ENCODE measurements around the gene ATAT1. TPM values are rescaled to one million over a fixed set of nuclear protein-coding genes. Genes with fewer than 3 reads are reported as not detected.

ATAT1 gene
- polyA plus RNA-seq, 1 donor from 2014 or later: 70.4 TPM

- peak within 1 kb of the TSS; percentile 100 for H3K9ac ChIP-seq (ENCODE audit: low read length)
- peaks cover 34% of the 10 kb centered on the region for H4K20me1 ChIP-seq (ENCODE audit: insufficient read depth)
- peak within 1 kb of the TSS; percentile 95 for H3K4me2 ChIP-seq (ENCODE audit: low read length)
- H3K27me3 ChIP-seq (ENCODE audit: insufficient read depth, low read depth, low read length): no peaks in the 10 kb centered on the region
- peaks cover 83% of the 10 kb centered on the region for H3K79me2 ChIP-seq (replicated peaks; ENCODE audit: insufficient read depth, low read length)
- H3K4me3 ChIP-seq (ENCODE audit: low read length): peak within 1 kb of the TSS; percentile 99
- TF ChIP-seq, protein P1, sequence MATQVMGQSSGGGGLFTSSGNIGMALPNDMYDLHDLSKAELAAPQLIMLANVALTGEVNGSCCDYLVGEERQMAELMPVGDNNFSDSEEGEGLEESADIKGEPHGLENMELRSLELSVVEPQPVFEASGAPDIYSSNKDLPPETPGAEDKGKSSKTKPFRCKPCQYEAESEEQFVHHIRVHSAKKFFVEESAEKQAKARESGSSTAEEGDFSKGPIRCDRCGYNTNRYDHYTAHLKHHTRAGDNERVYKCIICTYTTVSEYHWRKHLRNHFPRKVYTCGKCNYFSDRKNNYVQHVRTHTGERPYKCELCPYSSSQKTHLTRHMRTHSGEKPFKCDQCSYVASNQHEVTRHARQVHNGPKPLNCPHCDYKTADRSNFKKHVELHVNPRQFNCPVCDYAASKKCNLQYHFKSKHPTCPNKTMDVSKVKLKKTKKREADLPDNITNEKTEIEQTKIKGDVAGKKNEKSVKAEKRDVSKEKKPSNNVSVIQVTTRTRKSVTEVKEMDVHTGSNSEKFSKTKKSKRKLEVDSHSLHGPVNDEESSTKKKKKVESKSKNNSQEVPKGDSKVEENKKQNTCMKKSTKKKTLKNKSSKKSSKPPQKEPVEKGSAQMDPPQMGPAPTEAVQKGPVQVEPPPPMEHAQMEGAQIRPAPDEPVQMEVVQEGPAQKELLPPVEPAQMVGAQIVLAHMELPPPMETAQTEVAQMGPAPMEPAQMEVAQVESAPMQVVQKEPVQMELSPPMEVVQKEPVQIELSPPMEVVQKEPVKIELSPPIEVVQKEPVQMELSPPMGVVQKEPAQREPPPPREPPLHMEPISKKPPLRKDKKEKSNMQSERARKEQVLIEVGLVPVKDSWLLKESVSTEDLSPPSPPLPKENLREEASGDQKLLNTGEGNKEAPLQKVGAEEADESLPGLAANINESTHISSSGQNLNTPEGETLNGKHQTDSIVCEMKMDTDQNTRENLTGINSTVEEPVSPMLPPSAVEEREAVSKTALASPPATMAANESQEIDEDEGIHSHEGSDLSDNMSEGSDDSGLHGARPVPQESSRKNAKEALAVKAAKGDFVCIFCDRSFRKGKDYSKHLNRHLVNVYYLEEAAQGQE (IDR thresholded peaks at IDR 0.05; ENCODE audit: borderline replicate concordance): no peak
- TF ChIP-seq MXI1 (conservative IDR thresholded peaks at IDR 0.05; ENCODE audit: poor library complexity, severe bottlenecking) (no peak), RAD21 (conservative IDR thresholded peaks at IDR 0.05) (no peak), POLR2AphosphoS5 (IDR thresholded peaks at IDR 0.05) (no peak), SMC3 (conservative IDR thresholded peaks at IDR 0.05; ENCODE audit: poor library complexity) (no peak), EP300 (conservative IDR thresholded peaks at IDR 0.05; ENCODE audit: poor library complexity, severe bottlenecking) (no peak), EZH2 (IDR thresholded peaks at IDR 0.05; ENCODE audit: borderline replicate concordance, insufficient read depth, low read length, poor library complexity, severe bottlenecking) (no peak), TAF1 (IDR thresholded peaks at IDR 0.05; ENCODE audit: low read depth) (no peak), CTCF (IDR thresholded peaks at IDR 0.05; ENCODE audit: poor library complexity, severe bottlenecking) (no peak)
- H3K9me2 ChIP-seq (ENCODE audit: insufficient read depth, low read length): no peaks in the 10 kb centered on the region
- no peaks in the 10 kb centered on the region for H3F3A ChIP-seq (ENCODE audit: insufficient read depth, low read length, poor library complexity, severe bottlenecking)
- H3K36me3 ChIP-seq (ENCODE audit: insufficient read depth, low read length): no peaks in the 10 kb centered on the region
- peak within 1 kb of the TSS; percentile 85 for H2AFZ ChIP-seq (ENCODE audit: low read depth, low read length)
- H3K9me3 ChIP-seq (ENCODE audit: low read length): no peaks in the 10 kb centered on the region
- H3K27ac ChIP-seq (ENCODE audit: low read length): peak within 1 kb of the TSS; percentile 94
Observed at GRCh38 chr6:30686009-30686907, 59.6 kb downstream of the ATAT1 start, which contains the start of gene PPP1R18. PPP1R18 (minus strand) TSS chr6:30686645; CDS start chr6:30686018, 627 bp downstream.

GRCh38 chr6:30686908-30687658 is 60.4 kb downstream of the ATAT1 start:
- peak overlapping the region; percentile 95 for H3K4me2 ChIP-seq (ENCODE audit: low read length)
- peaks cover 28% of the 10 kb centered on the region for H4K20me1 ChIP-seq (ENCODE audit: insufficient read depth)
- H3K9me3 ChIP-seq (ENCODE audit: low read length): no peaks in the 10 kb centered on the region
- no peaks in the 10 kb centered on the region for H3K9me2 ChIP-seq (ENCODE audit: insufficient read depth, low read length)
- peaks cover 76% of the 10 kb centered on the region for H3K79me2 ChIP-seq (replicated peaks; ENCODE audit: insufficient read depth, low read length)
- H3K27me3 ChIP-seq (ENCODE audit: insufficient read depth, low read depth, low read length): no peaks in the 10 kb centered on the region
- peak overlapping the region; percentile 94 for H3K27ac ChIP-seq (ENCODE audit: low read length)
- H3F3A ChIP-seq (ENCODE audit: insufficient read depth, low read length, poor library complexity, severe bottlenecking): no peaks in the 10 kb centered on the region
- no peaks in the 10 kb centered on the region for H3K36me3 ChIP-seq (ENCODE audit: insufficient read depth, low read length)
- peak overlapping the region; percentile 85 for H2AFZ ChIP-seq (ENCODE audit: low read depth, low read length)
- TF ChIP-seq POLR2AphosphoS5 (IDR thresholded peaks at IDR 0.05) (peak; percentile 88), RAD21 (conservative IDR thresholded peaks at IDR 0.05) (no peak), SMC3 (conservative IDR thresholded peaks at IDR 0.05; ENCODE audit: poor library complexity) (peak; percentile 22), EZH2 (IDR thresholded peaks at IDR 0.05; ENCODE audit: borderline replicate concordance, insufficient read depth, low read length, poor library complexity, severe bottlenecking) (no peak), MXI1 (conservative IDR thresholded peaks at IDR 0.05; ENCODE audit: poor library complexity, severe bottlenecking) (peak; percentile 66), EP300 (conservative IDR thresholded peaks at IDR 0.05; ENCODE audit: poor library complexity, severe bottlenecking) (peak; percentile 49), CTCF (IDR thresholded peaks at IDR 0.05; ENCODE audit: poor library complexity, severe bottlenecking) (no peak), TAF1 (IDR thresholded peaks at IDR 0.05; ENCODE audit: low read depth) (peak; percentile 77)
- TF ChIP-seq, protein P1 (IDR thresholded peaks at IDR 0.05; ENCODE audit: borderline replicate concordance): peak; percentile 32
- peak overlapping the region; percentile 99 for H3K4me3 ChIP-seq (ENCODE audit: low read length)
- peak overlapping the region; percentile 100 for H3K9ac ChIP-seq (ENCODE audit: low read length)

Measured in neural cell (in vitro differentiated cells).